ACC112 (cell line): ENCODE data around the gene TMEM63A.

Experiments
- H2AFZ ChIP-seq: fragments of 200-600 bp; sonication (generic); one replicate; pipeline ENCODE4 v1.6.0; 2017; ENCODE audit warnings: antibody characterized with exemption, low read length; ENCODE audit not compliant: unreplicated experiment
- H3K27ac ChIP-seq: fragments of 200-600 bp; sonication (generic); 2 replicates; pipeline ENCODE4 v1.5.1; 2014; ENCODE audit warnings: low read depth, mild to moderate bottlenecking, antibody characterized with exemption, low read length, moderate library complexity
- H3K27me3 ChIP-seq: fragments of 200-600 bp; sonication (generic); 2 replicates; pipeline ENCODE4 v1.6.1; 2014; ENCODE audit warnings: mild to moderate bottlenecking, antibody characterized with exemption, low read length, moderate library complexity, mixed read lengths; ENCODE audit not compliant: insufficient read depth
- H3K36me3 ChIP-seq: fragments of 200-600 bp; sonication (generic); 2 replicates; pipeline ENCODE4 v1.6.1; 2016; ENCODE audit warnings: mild to moderate bottlenecking, antibody characterized with exemption, low read length, moderate library complexity, mixed read lengths; ENCODE audit not compliant: insufficient read depth
- H3K4me1 ChIP-seq: fragments of 200-600 bp; sonication (generic); one replicate; pipeline ENCODE4 v1.6.1; 2016; ENCODE audit warnings: low read length, mixed read lengths; ENCODE audit not compliant: insufficient read depth, unreplicated experiment, control insufficient read depth
- H3K4me3 ChIP-seq: fragments of 200-600 bp; sonication (generic); 2 replicates; pipeline ENCODE4 v1.5.1; 2014; ENCODE audit warnings: mild to moderate bottlenecking, low read depth, low read length
- H3K79me2 ChIP-seq: fragments of 200-600 bp; sonication (generic); one replicate; pipeline ENCODE4 v1.6.0; 2016; ENCODE audit warnings: low read length; ENCODE audit not compliant: control insufficient read depth, unreplicated experiment, insufficient read depth

The TMEM63A gene

GRCh38 chr1:225830841-225831240 lies 51.3 kb downstream of the TMEM63A start:
- peaks cover 7% of the 10 kb centered on the region; the same call in 1 of the 2 replicates for H3K36me3 ChIP-seq
- H3K4me1 ChIP-seq, result peaks cover 12% of the 10 kb centered on the region
- H3K27me3 ChIP-seq, result no peaks in the 10 kb centered on the region
- H3K4me3 ChIP-seq, result no peak overlapping the region
- no peak overlapping the region for H2AFZ ChIP-seq
- no peak overlapping the region for H3K27ac ChIP-seq
- H3K79me2 ChIP-seq, result no peaks in the 10 kb centered on the region

- Histone ChIP-seq H3K4me1 (no peaks in the 10 kb centered on the region), H2AFZ (no peak overlapping the region), H3K79me2 (no peaks in the 10 kb centered on the region), H3K27me3 (no peaks in the 10 kb centered on the region), H3K27ac (no peak overlapping the region), H3K4me3 (no peak overlapping the region), H3K36me3 (peaks cover 7% of the 10 kb centered on the region; the same call in 1 of the 2 replicates)
Observed at GRCh38 chr1:225828706-225829345, 53.4 kb downstream of the TMEM63A start.

GRCh38 chr1:225827076-225827475 lies 55.1 kb downstream of the TMEM63A start:
- Histone ChIP-seq H3K27ac (no peak overlapping the region), H3K4me1 (no peaks in the 10 kb centered on the region), H3K79me2 (no peaks in the 10 kb centered on the region), H2AFZ (no peak overlapping the region), H3K36me3 (peaks cover 6% of the 10 kb centered on the region; the same call in 1 of the 2 replicates), H3K4me3 (no peak overlapping the region), H3K27me3 (no peaks in the 10 kb centered on the region)

- H3K27me3 ChIP-seq, result no peaks in the 10 kb centered on the region
- H3K4me3 ChIP-seq, result no peak overlapping the region
- no peaks in the 10 kb centered on the region for H3K36me3 ChIP-seq
- no peak overlapping the region for H2AFZ ChIP-seq
- H3K79me2 ChIP-seq, result no peaks in the 10 kb centered on the region
- H3K4me1 ChIP-seq, result no peaks in the 10 kb centered on the region
- no peak overlapping the region for H3K27ac ChIP-seq
Observed at GRCh38 chr1:225825607-225826007, 56.6 kb downstream of the TMEM63A start.

GRCh38 chr1:225825078-225825477 lies 57.1 kb downstream of the TMEM63A start:
- Histone ChIP-seq H3K79me2 (no peaks in the 10 kb centered on the region), H3K27me3 (no peaks in the 10 kb centered on the region), H3K27ac (no peak overlapping the region), H3K4me3 (no peak overlapping the region), H2AFZ (no peak overlapping the region), H3K4me1 (no peaks in the 10 kb centered on the region), H3K36me3 (no peaks in the 10 kb centered on the region)

- Histone ChIP-seq H3K4me1 (no peaks in the 10 kb centered on the region), H3K36me3 (no peaks in the 10 kb centered on the region), H3K27me3 (no peaks in the 10 kb centered on the region), H3K27ac (no peak overlapping the region), H3K4me3 (no peak overlapping the region), H2AFZ (no peak overlapping the region), H3K79me2 (no peaks in the 10 kb centered on the region)
Observed at GRCh38 chr1:225824533-225824941, 57.6 kb downstream of the TMEM63A start.

- H3K27me3 ChIP-seq, result no peaks in the 10 kb centered on the region
- H3K27ac ChIP-seq, result no peak overlapping the region
- H3K79me2 ChIP-seq, result no peaks in the 10 kb centered on the region
- H3K4me3 ChIP-seq, result no peak overlapping the region
- no peaks in the 10 kb centered on the region for H3K4me1 ChIP-seq
- no peaks in the 10 kb centered on the region for H3K36me3 ChIP-seq
- H2AFZ ChIP-seq, result no peak overlapping the region
Observed at GRCh38 chr1:225823811-225824261, 58.3 kb downstream of the TMEM63A start.

- H3K27ac ChIP-seq, result no peak overlapping the region
- H3K79me2 ChIP-seq, result peaks cover 8% of the 10 kb centered on the region
- H3K4me3 ChIP-seq, result no peak overlapping the region
- no peak overlapping the region for H2AFZ ChIP-seq
- H3K36me3 ChIP-seq, result no peaks in the 10 kb centered on the region
- no peaks in the 10 kb centered on the region for H3K27me3 ChIP-seq
- peaks cover 7% of the 10 kb centered on the region for H3K4me1 ChIP-seq
Observed at GRCh38 chr1:225822655-225823403, 59.4 kb downstream of the TMEM63A start.

GRCh38 chr1:225820522-225821120 lies 61.6 kb downstream of the TMEM63A start:
- H3K27me3 ChIP-seq, result no peaks in the 10 kb centered on the region
- peaks cover 23% of the 10 kb centered on the region for H3K4me1 ChIP-seq
- H3K27ac ChIP-seq, result no peak overlapping the region
- H3K36me3 ChIP-seq, result no peaks in the 10 kb centered on the region
- H3K79me2 ChIP-seq, result peaks cover 14% of the 10 kb centered on the region
- H3K4me3 ChIP-seq, result no peak overlapping the region
- no peak overlapping the region for H2AFZ ChIP-seq

GRCh38 chr1:225819346-225820192 lies 62.6 kb downstream of the TMEM63A start:
- Histone ChIP-seq H3K27ac (no peak overlapping the region), H2AFZ (no peak overlapping the region), H3K4me1 (peaks cover 27% of the 10 kb centered on the region)

More at GRCh38 chr1:225819346-225820192, 62.6 kb downstream of the TMEM63A start:
- Histone ChIP-seq H3K27me3 (no peaks in the 10 kb centered on the region), H3K36me3 (no peaks in the 10 kb centered on the region), H3K4me3 (no peak overlapping the region), H3K79me2 (peaks cover 18% of the 10 kb centered on the region)
